GM18873 (cell line): ENCODE data around the gene CARD16.
A peak's percentile ranks its signal among the peaks of the same experiment; 100 is the strongest.
"Not testable (repeated sequence)": the region's sequence is repeated elsewhere in the genome, so short reads cannot be mapped to it uniquely, and the experiment has no call there.

ENCODE experiments used
- ATAC-seq: cut with Tn5 transposase; IDR thresholded peaks from one replicate; pipeline ENCODE4 v1.9.1; 2021; ENCODE audit warnings: mild to moderate bottlenecking, moderate library complexity, moderate number of reproducible peaks; ENCODE audit not compliant: unreplicated experiment, low FRiP score

CARD16 gene

GRCh38 chr11:105051559-105051958, 6.4 kb upstream of the CARD16 start:
- ATAC-seq, result no peak

GRCh38 chr11:105049481-105049880, 4.3 kb upstream of the CARD16 start:
- no peak for ATAC-seq

GRCh38 chr11:105046898-105047579, 1.9 kb upstream of the CARD16 start:
- ATAC-seq, result no peak

- ATAC-seq, result no peak
These were observed 651 bp upstream of the CARD16 start for GRCh38 chr11:105045676-105046296.

- ATAC-seq, result no peak
These were observed 3.0 kb downstream of the CARD16 start for GRCh38 chr11:105042178-105042577.

- ATAC-seq, result no peak
These were observed 4.4 kb downstream of the CARD16 start for GRCh38 chr11:105040703-105041102.

GRCh38 chr11:105034813-105035620, 10.1 kb downstream of the CARD16 start, which contains the start of gene CASP1:
Gene CASP1, minus strand, starts transcription at chr11:105035144. Its CDS starts 31 bp downstream, at chr11:105035113.
- peak; percentile 90 for ATAC-seq

- ATAC-seq, result not testable (repeated sequence)
These were observed 10.7 kb downstream of the CARD16 start for GRCh38 chr11:105034388-105034787.

GRCh38 chr11:105033781-105034180, 11.4 kb downstream of the CARD16 start:
- no peak for ATAC-seq

- no peak for ATAC-seq
These were observed 11.8 kb downstream of the CARD16 start for GRCh38 chr11:105033343-105033742.

- ATAC-seq, result no peak
These were observed 12.6 kb downstream of the CARD16 start for GRCh38 chr11:105032495-105032894.

- no peak for ATAC-seq
These were observed 17.5 kb downstream of the CARD16 start for GRCh38 chr11:105027678-105028077.

GRCh38 chr11:105024394-105024793, 20.7 kb downstream of the CARD16 start:
- ATAC-seq, result no peak

GRCh38 chr11:105023003-105023402, 22.1 kb downstream of the CARD16 start, which contains the start of gene CASP5:
Gene CASP5, minus strand, starts transcription at chr11:105023168. Its CDS starts 32 bp downstream, at chr11:105023136.
- ATAC-seq, result no peak

GRCh38 chr11:105022527-105022926, 22.6 kb downstream of the CARD16 start:
- ATAC-seq, result no peak

- ATAC-seq, result no peak
These were observed 37.7 kb downstream of the CARD16 start for GRCh38 chr11:105007463-105007862.

- ATAC-seq, result no peak
These were observed 39.7 kb downstream of the CARD16 start for GRCh38 chr11:105005451-105005845.

- ATAC-seq, result no peak
These were observed 41.1 kb downstream of the CARD16 start for GRCh38 chr11:105004021-105004420.

- no peak for ATAC-seq
These were observed 42.0 kb downstream of the CARD16 start for GRCh38 chr11:105003151-105003550.

- ATAC-seq, result peak; percentile 90
These were observed 44.3 kb downstream of the CARD16 start for GRCh38 chr11:105000797-105001196.

GRCh38 chr11:105000167-105000566, 45.0 kb downstream of the CARD16 start:
- ATAC-seq, result no peak
